Chondrocyte (in vitro differentiated cells): ENCODE data around the gene GTF3C4. TPM values are rescaled to one million over a fixed set of nuclear protein-coding genes. Genes with fewer than 3 reads are reported as not detected.
"Not testable (repeated sequence)": the region's sequence is repeated elsewhere in the genome, so short reads cannot be mapped to it uniquely, and the experiment has no call there.

ENCODE experiments used
- DNase-seq: peaks from one replicate; pipeline ENCODE4 v3.0.0; 2021; ENCODE audit warnings: mixed read lengths, low spot score
- H3K27ac Mint-ChIP-seq: one replicate; pipeline ENCODE4 v1.8.0; 2021; ENCODE audit warnings: mild to moderate bottlenecking, moderate library complexity, mixed read lengths; ENCODE audit not compliant: unreplicated experiment
- H3K27me3 Mint-ChIP-seq: 2 replicates; pipeline ENCODE4 v1.8.0; 2021; ENCODE audit warnings: low read depth, mixed read lengths
- H3K36me3 Mint-ChIP-seq: 2 replicates; pipeline ENCODE4 v1.8.0; 2021; ENCODE audit warnings: low read depth, mixed read lengths
- H3K4me1 Mint-ChIP-seq: 2 replicates; pipeline ENCODE4 v1.8.0; 2021; ENCODE audit warnings: low read depth, mild to moderate bottlenecking, mixed read lengths
- H3K4me3 Mint-ChIP-seq: one replicate; pipeline ENCODE4 v1.8.0; 2021; ENCODE audit warnings: mild to moderate bottlenecking, moderate library complexity, mixed read lengths; ENCODE audit not compliant: unreplicated experiment
- H3K9me3 Mint-ChIP-seq: 2 replicates; pipeline ENCODE4 v1.8.0; 2021; ENCODE audit warnings: low read depth, mixed read lengths
- CTCF ChIP-seq: fragments of 200-600 bp; sonication (generic); IDR thresholded peaks from 2 replicates; pipeline ENCODE4 v1.5.0; 2021; ENCODE audit warnings: antibody characterized with exemption, mild to moderate bottlenecking, moderate library complexity
- total RNA-seq: library from RNA; stranded (reverse); gene quantifications from 3 replicates; pipeline ENCODE4 v1.2.1, GENCODE V29; 2021

GTF3C4 gene
- total RNA-seq, 1 donor from 2014 or later: 16.6 TPM

- Mint-ChIP-seq H3K36me3 (no peaks in the 10 kb centered on the region), H3K27ac (no peak overlapping the region), H3K4me1 (no peaks in the 10 kb centered on the region), H3K27me3 (peaks cover 23% of the 10 kb centered on the region), H3K4me3 (no peak overlapping the region), H3K9me3 (no peaks in the 10 kb centered on the region)
- TF ChIP-seq CTCF: no peak
- no peak for DNase-seq
These were observed 47.2 kb downstream of the GTF3C4 start for GRCh38 chr9:132717326-132717945.

GRCh38 chr9:132718381-132718928 is 48.2 kb downstream of the GTF3C4 start:
- DNase-seq, H3K27ac Mint-ChIP-seq, H3K4me1 Mint-ChIP-seq, H3K36me3 Mint-ChIP-seq, H3K9me3 Mint-ChIP-seq, H3K4me3 Mint-ChIP-seq: not testable (repeated sequence)
- H3K27me3 Mint-ChIP-seq: peaks cover 26% of the 10 kb centered on the region

GRCh38 chr9:132721661-132722060 is 51.4 kb downstream of the GTF3C4 start:
- Mint-ChIP-seq H3K4me1 (no peaks in the 10 kb centered on the region), H3K36me3 (no peaks in the 10 kb centered on the region), H3K4me3 (no peak overlapping the region), H3K27ac (no peak overlapping the region), H3K27me3 (peaks cover 30% of the 10 kb centered on the region), H3K9me3 (no peaks in the 10 kb centered on the region)
- DNase-seq: no peak
- no peak for TF ChIP-seq CTCF

GRCh38 chr9:132722564-132723065 is 52.4 kb downstream of the GTF3C4 start:
- no peak for DNase-seq
- Mint-ChIP-seq H3K36me3 (no peaks in the 10 kb centered on the region), H3K27me3 (peaks cover 28% of the 10 kb centered on the region), H3K9me3 (no peaks in the 10 kb centered on the region), H3K27ac (no peak overlapping the region), H3K4me1 (no peaks in the 10 kb centered on the region), H3K4me3 (no peak overlapping the region)
- TF ChIP-seq CTCF: no peak

GRCh38 chr9:132723809-132724208 is 53.5 kb downstream of the GTF3C4 start:
- Mint-ChIP-seq H3K4me3 (no peak overlapping the region), H3K4me1 (no peaks in the 10 kb centered on the region), H3K9me3 (no peaks in the 10 kb centered on the region), H3K36me3 (no peaks in the 10 kb centered on the region), H3K27me3 (peaks cover 21% of the 10 kb centered on the region), H3K27ac (no peak overlapping the region)
- no peak for TF ChIP-seq CTCF
- no peak for DNase-seq

- Mint-ChIP-seq H3K36me3 (no peaks in the 10 kb centered on the region), H3K27me3 (peaks cover 20% of the 10 kb centered on the region), H3K4me1 (no peaks in the 10 kb centered on the region), H3K4me3 (no peak overlapping the region), H3K27ac (no peak overlapping the region), H3K9me3 (no peaks in the 10 kb centered on the region)
- no peak for DNase-seq
- no peak for TF ChIP-seq CTCF
These were observed 55.0 kb downstream of the GTF3C4 start for GRCh38 chr9:132725306-132725705.
